Stomach (tissue), 4 donors: ENCODE measurements around the gene TRIM17.

Source experiments
- CTCF ChIP-seq, 7 experiments: fragments of 450-650 bp in 4 of 7; fragments of 200-600 bp in 3 of 7; sonication (generic) in 3 of 7; IDR thresholded peaks; one replicate each; pipeline ENCODE4 v1.5.1; 2016 to 2019; ENCODE audit warnings: antibody characterized with exemption in 7 of 7, control low read depth in 2 of 7, mild to moderate bottlenecking in 1 of 7
- EP300 ChIP-seq: sonication (generic); formaldehyde crosslinking; IDR thresholded peaks from one replicate; pipeline ENCODE4 v1.6.1; 2017; ENCODE audit warnings: antibody characterized with exemption
- POLR2A ChIP-seq, 4 donors: fragments of 450-650 bp; IDR thresholded peaks; one replicate each; pipeline ENCODE4 v1.6.1; 2016; ENCODE audit warnings: antibody characterized with exemption in 4 of 4, control low read depth in 2 of 4, mild to moderate bottlenecking in 1 of 4, moderate library complexity in 1 of 4

- TF ChIP-seq EP300 = no peak
- no peak for TF ChIP-seq CTCF (IDR thresholded peaks at IDR 0.05)
- no peak for TF ChIP-seq POLR2A (IDR thresholded peaks at IDR 0.05)
These were observed 47.7 kb downstream of the TRIM17 start for GRCh38 chr1:228368801-228369607.
